ENCODE data around the gene NHLRC3. TPM values are rescaled to one million over a fixed set of nuclear protein-coding genes. Genes with fewer than 3 reads are reported as not detected.

NHLRC3 gene
- 37.8 TPM for total RNA-seq

GRCh38 chr13:39037880-39038568 is at the start of gene NHLRC3, which contains the start of gene PROSER1:
TSS of gene NHLRC3 (plus strand) at chr13:39038456. CDS start at chr13:39038640, 184 bp downstream.
TSS of gene PROSER1 (minus strand) at chr13:39038089. CDS start at chr13:39037242, 847 bp downstream.

DNA sequence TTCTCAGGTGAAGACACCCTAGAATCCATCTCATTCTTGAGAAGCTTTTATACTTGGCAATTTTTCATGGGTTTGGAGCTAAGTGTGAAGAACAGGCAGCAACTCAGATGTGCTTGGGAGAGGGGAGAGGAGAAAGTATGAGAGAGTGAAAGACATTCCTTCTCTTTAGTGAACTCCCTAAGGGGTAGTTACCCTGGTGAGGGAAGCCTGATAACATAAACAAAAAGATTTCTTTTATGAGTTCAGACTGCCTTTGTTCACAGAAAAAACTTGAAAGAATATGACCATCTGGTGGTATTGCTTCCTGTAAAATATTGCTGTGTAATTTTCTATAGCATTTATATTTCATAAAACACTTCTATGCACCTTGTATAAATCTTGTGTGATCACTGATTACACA is 47.6 kb upstream of the NHLRC3 start, which contains the start of gene STOML3:
TSS of gene STOML3 (minus strand) at position 139 of the 400 bp plus-strand sequence. CDS start at position 29, 110 bp downstream.

Other genes starting within 250 kb of the NHLRC3 start
- not detected for gene STOML3, start 47.6 kb upstream of the NHLRC3 start, total RNA-seq
- 39.5 TPM for gene PROSER1, start 367 bp upstream of the NHLRC3 start, total RNA-seq